Lung (tissue), 12 donors: ENCODE data around the gene IFT74. TPM values are rescaled to one million over a fixed set of nuclear protein-coding genes. Genes with fewer than 3 reads are reported as not detected.

Experiments
- ATAC-seq: fragments of 200-7000 bp; cut with Tn5 transposase; one replicate; pipeline ENCODE4 v1.9.1; 2020; ENCODE audit warnings: moderate number of reproducible peaks; ENCODE audit not compliant: insufficient read depth, low FRiP score
- DNase-seq, 3 donors: peaks; one replicate each; pipeline ENCODE4 v3.0.0-alpha.2; 2013 to 2017
- H3K27ac ChIP-seq, 2 donors: one replicate each; pipeline ENCODE4 v1.5.1; 2013; ENCODE audit warnings: mild to moderate bottlenecking in 2 of 2, moderate library complexity in 2 of 2, control low read depth in 1 of 2, inconsistent platforms in 1 of 2, low read depth in 1 of 2, low read length in 1 of 2
- H3K27me3 ChIP-seq, 3 donors: one replicate each; pipeline ENCODE4 v1.5.1; 2013; ENCODE audit warnings: low read length in 2 of 3; ENCODE audit not compliant: control insufficient read depth in 3 of 3, insufficient read depth in 3 of 3
- H3K36me3 ChIP-seq, 4 donors: one replicate each; pipeline ENCODE4 v1.5.1; 2013; ENCODE audit warnings: low read length in 4 of 4, mild to moderate bottlenecking in 1 of 4, moderate library complexity in 1 of 4; ENCODE audit not compliant: control insufficient read depth in 4 of 4, insufficient read depth in 4 of 4
- H3K4me1 ChIP-seq, 5 donors: one replicate each; pipeline ENCODE4 v1.5.1; 2013; ENCODE audit warnings: low read length in 5 of 5, mild to moderate bottlenecking in 2 of 5, moderate library complexity in 1 of 5; ENCODE audit not compliant: control insufficient read depth in 5 of 5, insufficient read depth in 5 of 5
- H3K4me3 ChIP-seq: one replicate; pipeline ENCODE4 v1.5.1; 2013; ENCODE audit warnings: mild to moderate bottlenecking, control low read depth, moderate library complexity
- H3K9ac ChIP-seq, 2 donors: one replicate each; pipeline ENCODE4 v1.5.1; 2013; ENCODE audit warnings: low read length in 2 of 2, control low read depth in 1 of 2; ENCODE audit not compliant: insufficient read depth in 1 of 2
- H3K9me3 ChIP-seq, 4 donors: one replicate each; pipeline ENCODE4 v1.5.1; 2013; ENCODE audit warnings: low read length in 3 of 4, mild to moderate bottlenecking in 1 of 4, moderate library complexity in 1 of 4; ENCODE audit not compliant: control insufficient read depth in 4 of 4, insufficient read depth in 3 of 4
- CTCF ChIP-seq: IDR thresholded peaks from 2 replicates; pipeline ENCODE4 v1.5.1; 2012; ENCODE audit warnings: mild to moderate bottlenecking; ENCODE audit errors: control extremely low read depth, extremely low read depth
- WGBS, 2 donors: extraction: QIAGEN DNeasy Blood & Tissue Kit; methylation state at CpG; one replicate each; pipeline ENCODE4 v1.1.7; 2013; 5-methylcytosine and 5-hydroxymethylcytosine counted together
- polyA plus RNA-seq, 2 donors: library from polyadenylated mRNA; stranded (reverse); fragments of 200-250 nt; gene quantifications; one replicate each; pipeline ENCODE4 v1.2.1, GENCODE V29; 2013
- total RNA-seq, 2 donors: library from RNA; depleted of rRNA in 1 of 2; stranded (reverse); fragments of >200 nt in 1 of 2; gene quantifications; one replicate each; pipeline ENCODE4 v1.2.1, GENCODE V29; 2014 to 2021
- donor health status: control.
- donor health status: control.
- donor health status: Bipolar disorder and iron deficiency.
- donor health status: healthy.
- donor health status: DM: yes; HTN: yes; CAD: no.

The IFT74 gene
- total and polyA plus RNA-seq, 4 donors, result 6.3 to 36.9 (median 13.0) TPM

GRCh38 chr9:27059412-27059811, 103.2 kb downstream of the IFT74 start:
- TF ChIP-seq CTCF, result no peak
- Histone ChIP-seq H3K27ac (no peak overlapping the region), H3K4me1 (no peaks in the 10 kb centered on the region), H3K4me3 (no peak overlapping the region), H3K9ac (no peak overlapping the region), H3K27me3 (no peaks in the 10 kb centered on the region), H3K36me3 (peaks cover 0 to 10% (median 4%) of the 10 kb centered on the region in 4 donors), H3K9me3 (no peaks in the 10 kb centered on the region)
- DNase-seq (peak in 1 of 3 donors; percentile 43), ATAC-seq (no peak)
- 65 to 72% methylated on average over 1 of the region's 1 CpG for WGBS, 2 donors

- H3K4me3 ChIP-seq, result no peak overlapping the region
- no peak for TF ChIP-seq CTCF
- no peaks in the 10 kb centered on the region for H3K27me3 ChIP-seq
- no peaks in the 10 kb centered on the region for H3K9me3 ChIP-seq
- DNase-seq (peak in 2 of 3 donors; percentile 51 to 72), ATAC-seq (no peak)
- H3K36me3 ChIP-seq, result peaks cover 0 to 10% (median 4%) of the 10 kb centered on the region in 4 donors
- H3K27ac ChIP-seq, result no peak overlapping the region
- H3K9ac ChIP-seq, result no peak overlapping the region
- no peaks in the 10 kb centered on the region for H3K4me1 ChIP-seq
Measured at GRCh38 chr9:27059907-27060306, 103.7 kb downstream of the IFT74 start.

- H3K4me3 ChIP-seq, result no peak overlapping the region
- no peak overlapping the region for H3K9ac ChIP-seq
- H3K36me3 ChIP-seq, result peaks cover 0 to 6% (median 3%) of the 10 kb centered on the region in 4 donors
- no peak for ATAC-seq
- H3K4me1 ChIP-seq, result no peaks in the 10 kb centered on the region
- no peaks in the 10 kb centered on the region for H3K9me3 ChIP-seq
- DNase-seq, result no peak
- no peaks in the 10 kb centered on the region for H3K27me3 ChIP-seq
- WGBS, 2 donors, result 45 to 71% methylated on average over 1 of the region's 1 CpG
- no peak overlapping the region for H3K27ac ChIP-seq
- TF ChIP-seq CTCF, result no peak
Measured at GRCh38 chr9:27065288-27065687, 109.1 kb downstream of the IFT74 start.
